A549 (cell line): ENCODE measurements around the gene ACTN1. TPM values are rescaled to one million over a fixed set of nuclear protein-coding genes. Genes with fewer than 3 reads are reported as not detected.

ENCODE experiments used
- ATAC-seq, 2 experiments: fragments of 200-7000 bp in 1 of 2; fragments of >200 bp in 1 of 2; cut with Nextera tagmentation in 1 of 2; cut with Tn5 transposase in 1 of 2; 3 replicates each; pipeline versions ENCODE4 v1.8.0 to v1.9.1; 2018 to 2020; ENCODE audit warnings: mild to moderate bottlenecking in 1 of 2, moderate library complexity in 1 of 2
- CTCF ChIA-PET: fragments of 300-600 bp; sonication (Branson Sonifier 250); formaldehyde crosslinking; extraction: SDS; loops from one replicate; lab custom pipeline; 2021; ENCODE audit warnings: antibody characterized with exemption, inconsistent platforms; lab: Yijun Ruan, JAX
- POLR2A ChIA-PET: fragments of 350-600 bp; formaldehyde crosslinking; extraction: SDS; loops from one replicate; lab custom pipeline; 2021; ENCODE audit warnings: antibody characterized with exemption, inconsistent platforms; lab: Yijun Ruan, JAX
- DNase-seq, 2 experiments: peaks; one replicate each; pipeline versions ENCODE4 v3.0.0 to v3.0.0-alpha.2; 2011 to 2016; ENCODE audit warnings: low read depth in 1 of 2, low spot score in 1 of 2
- FAIRE-seq: peaks from 2 replicates; lab custom pipeline; 2011; peaks lifted over from hg19 to GRCh38; lab: Jason Lieb, UNC
- H3K27ac ChIP-seq, 2 experiments: fragments of >200 bp; sonication (Bioruptor Twin); formaldehyde crosslinking; 3 replicates each; pipeline ENCODE4 v1.5.1; 2016 to 2017
- H3K4me1 ChIP-seq: fragments of >200 bp; sonication (Bioruptor Twin); formaldehyde crosslinking; 3 replicates; pipeline ENCODE4 v1.6.1; 2016
- H3K4me2 ChIP-seq: fragments of >200 bp; sonication (Bioruptor Twin); formaldehyde crosslinking; 3 replicates; pipeline ENCODE4 v1.6.1; 2016
- H3K4me3 ChIP-seq: fragments of >200 bp; sonication (Bioruptor Twin); formaldehyde crosslinking; 3 replicates; pipeline ENCODE4 v1.5.1; 2016
- H3K9me3 ChIP-seq: fragments of >200 bp; sonication (Bioruptor Twin); formaldehyde crosslinking; 3 replicates; pipeline ENCODE4 v1.6.1; 2016
- BHLHE40 ChIP-seq: IDR thresholded peaks from 2 replicates; pipeline ENCODE4 v1.6.1; 2012; ENCODE audit warnings: low read depth, low read length, inconsistent platforms
- E2F6 ChIP-seq: IDR thresholded peaks from 2 replicates; pipeline ENCODE4 v1.6.1; 2012; ENCODE audit warnings: low read depth, borderline replicate concordance
- EP300 ChIP-seq, 2 experiments: fragments of >200 bp; sonication (Bioruptor Twin); formaldehyde crosslinking; IDR thresholded peaks; 2 replicates in 1 of 2; 3 replicates in 1 of 2; pipeline ENCODE4 v1.6.1; 2016 to 2017
- HMGXB4 ChIP-seq: fragments of 250-450 bp; sonication (Bioruptor Pico); IDR thresholded peaks from 2 replicates; pipeline ENCODE4 v1.5.0; 2021; ENCODE audit warnings: mild to moderate bottlenecking, moderate library complexity, borderline replicate concordance
- HOXA7 ChIP-seq: fragments of 250-450 bp; sonication (Bioruptor Pico); IDR thresholded peaks from 2 replicates; pipeline ENCODE4 v1.5.0; 2020; ENCODE audit warnings: mild to moderate bottlenecking, moderate library complexity
- HOXB5 ChIP-seq: fragments of 250-450 bp; sonication (Bioruptor Pico); IDR thresholded peaks from 2 replicates; pipeline ENCODE4 v1.5.0; 2020; ENCODE audit warnings: mild to moderate bottlenecking, moderate library complexity
- JUNB ChIP-seq: fragments of >200 bp; sonication (Bioruptor Twin); formaldehyde crosslinking; IDR thresholded peaks from 2 replicates; pipeline ENCODE4 v1.6.1; 2016
- KDM1A ChIP-seq: fragments of 200-600 bp; sonication (generic); IDR thresholded peaks from 2 replicates; pipeline ENCODE4 v1.6.1; 2016; ENCODE audit warnings: low read depth, mild to moderate bottlenecking
- KDM5A ChIP-seq: fragments of 200-600 bp; sonication (generic); IDR thresholded peaks from 2 replicates; pipeline ENCODE4 v1.6.1; 2016; ENCODE audit warnings: antibody characterized with exemption, mild to moderate bottlenecking
- MAX ChIP-seq: IDR thresholded peaks from 2 replicates; pipeline ENCODE4 v1.6.1; 2012
- MAZ ChIP-seq: fragments of 150-350 bp; IDR thresholded peaks from 2 replicates; pipeline ENCODE4 v1.6.1; 2014; ENCODE audit warnings: antibody characterized with exemption, low read depth, low read length, borderline replicate concordance
- REST ChIP-seq: fragments of 200-600 bp; sonication (generic); IDR thresholded peaks from 2 replicates; pipeline ENCODE4 v1.6.1; 2016; ENCODE audit warnings: antibody characterized with exemption, mild to moderate bottlenecking, moderate library complexity
- WGBS: methylation state at CpG from one replicate; pipeline ENCODE4 v1.1.6; 2017; ENCODE audit errors: missing lambda C conversion rate; 5-methylcytosine and 5-hydroxymethylcytosine counted together
- polyA plus RNA-seq, 4 experiments: library from polyadenylated mRNA; depleted of rRNA in 3 of 4; stranded (reverse); fragments of >200 nt; fragmentation: RNase III in 1 of 4; extraction: RNeasy Plus Mini Kit Qiagen cat#74134 plus additional on column Dnase treatment in 1 of 4; gene quantifications; 2 replicates in 3 of 4; 3 replicates in 1 of 4; pipeline ENCODE4 v1.2.3, GENCODE V29; 2011 to 2017

ACTN1 gene
- polyA plus RNA-seq, 2 of the 4 experiments (the other 2 are of a cell fraction) = 208 to 245 TPM

GRCh38 chr14:68906439-68906838, 72.7 kb downstream of the ACTN1 start:
- Histone ChIP-seq H3K4me2 (no peak overlapping the region), H3K4me1 (peaks cover 15% of the 10 kb centered on the region; the same call in 2 of the 3 replicates), H3K4me3 (no peak overlapping the region), H3K9me3 (no peaks in the 10 kb centered on the region), H3K27ac (no peak overlapping the region)
- DNase-seq (no peak), ATAC-seq (no peak), FAIRE-seq (no peak)
- ChIA-PET POLR2A (no interaction called here), CTCF (interaction anchor here (1.1 to 38.0 kb wide), 5 partner anchors 9 to 201 kb away, joined by 3 to 480 read pairs (median 83); no protein-coding TSS in a partner anchor)
- 82% methylated on average over 5 of the region's 5 CpGs for WGBS
- TF ChIP-seq MAX (no peak), HMGXB4 (CRISPR knock-in tag) (no peak), BHLHE40 (no peak), JUNB (no peak), MAZ (no peak), REST (no peak), HOXA7 (CRISPR knock-in tag) (no peak), EP300 (IDR thresholded peaks at IDR 0.05) (no peak), HOXB5 (no peak)

- peaks cover 9% of the 10 kb centered on the region; the same call in 1 of the 3 replicates for H3K4me1 ChIP-seq
- FAIRE-seq (no peak), ATAC-seq (no peak), DNase-seq (no peak)
- no peaks in the 10 kb centered on the region for H3K9me3 ChIP-seq
- TF ChIP-seq KDM5A = no peak
- TF ChIP-seq KDM1A = no peak
- no peak overlapping the region for H3K27ac ChIP-seq
- 93% methylated on average over 16 of the region's 16 CpGs for WGBS
- POLR2A ChIA-PET = no interaction called here
- CTCF ChIA-PET = interaction anchor here (0.7 to 7.9 kb wide), 7 partner anchors 8 to 184 kb away, joined by 3 to 110 read pairs (median 6); no protein-coding TSS in a partner anchor
- no peak overlapping the region for H3K4me2 ChIP-seq
- no peak overlapping the region for H3K4me3 ChIP-seq
These were observed 73.8 kb downstream of the ACTN1 start for GRCh38 chr14:68905107-68905895.

GRCh38 chr14:68902357-68902756, 76.7 kb downstream of the ACTN1 start:
- H3K4me3 ChIP-seq = no peak overlapping the region
- H3K4me1 ChIP-seq = peaks cover 9% of the 10 kb centered on the region; the same call in 1 of the 3 replicates
- H3K27ac ChIP-seq = peak overlapping the region in 1 of 2 experiments; percentile 70; a peak in 3 of 6 replicates
- no peak for DNase-seq
- TF ChIP-seq E2F6 = no peak
- ChIA-PET POLR2A (no interaction called here), CTCF (interaction anchor here (0.7 to 13.2 kb wide), 6 partner anchors 7 to 207 kb away, joined by 4 to 110 read pairs (median 5); no protein-coding TSS in a partner anchor)
- ATAC-seq = no peak
- 94% methylated on average over 14 of the region's 14 CpGs for WGBS
- no peak for FAIRE-seq
- no peaks in the 10 kb centered on the region for H3K9me3 ChIP-seq
- H3K4me2 ChIP-seq = no peak overlapping the region
